HG02981 (cell line): ENCODE measurements around the gene DEFB123.
"Not testable (repeated sequence)": the region's sequence is repeated elsewhere in the genome, so short reads cannot be mapped to it uniquely, and the experiment has no call there.

Experiments used
- ATAC-seq: cut with Tn5 transposase; IDR thresholded peaks from one replicate; pipeline ENCODE4 v1.9.1; 2021; ENCODE audit warnings: mild to moderate bottlenecking, moderate library complexity; ENCODE audit not compliant: unreplicated experiment

DEFB123 gene, protein sequence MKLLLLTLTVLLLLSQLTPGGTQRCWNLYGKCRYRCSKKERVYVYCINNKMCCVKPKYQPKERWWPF

DNA sequence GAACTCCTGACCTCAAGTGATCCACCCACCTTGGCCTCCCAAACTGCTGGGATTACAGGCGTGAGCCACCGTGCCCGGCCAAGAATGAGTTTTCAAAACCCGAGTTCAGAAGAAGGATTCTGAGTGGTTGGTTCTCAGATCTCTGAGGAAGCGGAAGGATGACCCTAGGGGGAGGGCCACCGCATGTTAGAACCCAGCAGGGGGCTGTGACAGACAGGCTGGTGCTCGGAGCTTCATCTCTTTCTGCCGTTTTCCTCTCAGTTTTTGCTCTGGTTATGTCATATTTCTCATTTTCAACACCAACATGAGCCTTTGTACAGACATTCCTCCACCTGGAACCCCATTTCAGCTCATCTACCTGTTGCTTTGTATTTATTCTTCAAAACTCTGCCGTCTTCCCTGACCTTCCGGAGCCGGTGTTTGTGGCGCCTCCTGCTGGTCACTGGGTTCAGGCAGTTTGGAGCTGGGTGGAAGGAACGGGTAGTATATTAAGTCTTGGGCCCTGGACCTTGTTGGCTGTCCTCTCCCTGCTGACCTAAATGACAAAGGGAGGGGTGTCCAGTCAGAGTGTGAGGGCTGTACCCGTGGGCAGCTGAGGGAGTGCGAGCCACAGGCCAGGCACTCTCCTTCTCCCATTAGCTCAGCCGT is at the start of gene DEFB123:
Gene DEFB123 (plus strand): TSS at position 621 of the 648 bp plus-strand sequence. CDS start 67 bp downstream, outside the sequence.
- ATAC-seq = no peak

DNA sequence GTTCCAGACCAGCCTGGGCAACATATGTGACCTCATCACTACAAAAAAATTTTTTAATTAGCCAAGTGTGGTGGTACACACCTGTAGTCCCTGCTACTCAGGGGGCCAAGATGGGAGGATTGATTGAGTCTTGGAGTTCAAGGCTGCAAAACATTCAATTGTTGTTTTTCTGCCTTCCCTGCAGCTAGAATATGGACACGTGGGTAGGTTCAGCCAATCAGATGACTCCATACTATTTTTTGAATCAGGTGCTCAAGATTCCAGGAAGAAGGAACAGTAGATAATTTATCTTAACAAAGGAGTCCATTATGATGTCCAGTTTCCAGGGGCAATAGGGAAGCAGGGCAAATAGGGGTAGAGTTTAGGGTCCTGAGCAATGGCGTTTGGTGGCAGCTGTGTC is 47.6 kb upstream of the DEFB123 start:
- no peak for ATAC-seq

DNA sequence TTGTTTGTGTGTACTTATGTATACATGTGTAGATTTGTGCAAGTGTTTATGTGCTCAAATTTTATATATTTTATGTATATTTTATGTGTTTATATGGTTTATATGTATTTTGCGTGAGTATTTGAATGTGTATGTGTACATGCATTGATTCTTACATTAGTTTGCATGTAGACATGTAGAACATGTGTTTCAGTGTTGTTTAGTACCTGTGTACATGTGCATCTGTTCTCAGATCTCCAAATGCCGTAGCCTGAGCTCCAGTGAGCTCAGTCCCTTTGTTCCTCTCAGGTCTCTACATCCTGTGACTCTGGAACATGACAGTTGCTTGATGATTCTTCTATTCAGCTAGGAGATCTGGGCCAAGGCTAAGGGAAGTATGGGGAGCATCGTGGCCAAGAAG is 45.5 kb upstream of the DEFB123 start:
- no peak for ATAC-seq

DNA sequence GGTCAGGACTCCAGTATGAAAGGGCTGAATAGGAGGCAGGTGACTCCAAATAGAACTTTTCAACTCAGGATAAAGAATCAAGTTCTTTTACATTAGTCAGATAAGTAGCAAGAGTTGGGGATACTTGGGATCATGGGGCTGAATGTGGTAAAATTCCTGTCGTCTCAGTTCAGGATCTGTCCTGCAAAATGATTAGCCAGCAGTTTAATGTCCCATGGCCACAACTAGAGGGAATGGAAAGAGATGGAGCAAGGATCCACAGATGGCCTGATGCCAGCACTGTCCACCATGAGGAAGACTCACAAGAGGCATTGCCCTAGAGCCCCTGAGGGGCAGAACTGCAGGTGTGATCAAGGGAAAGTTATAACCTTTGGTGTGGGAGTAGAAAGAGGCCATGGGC is 36.5 kb upstream of the DEFB123 start:
- no peak for ATAC-seq

DNA sequence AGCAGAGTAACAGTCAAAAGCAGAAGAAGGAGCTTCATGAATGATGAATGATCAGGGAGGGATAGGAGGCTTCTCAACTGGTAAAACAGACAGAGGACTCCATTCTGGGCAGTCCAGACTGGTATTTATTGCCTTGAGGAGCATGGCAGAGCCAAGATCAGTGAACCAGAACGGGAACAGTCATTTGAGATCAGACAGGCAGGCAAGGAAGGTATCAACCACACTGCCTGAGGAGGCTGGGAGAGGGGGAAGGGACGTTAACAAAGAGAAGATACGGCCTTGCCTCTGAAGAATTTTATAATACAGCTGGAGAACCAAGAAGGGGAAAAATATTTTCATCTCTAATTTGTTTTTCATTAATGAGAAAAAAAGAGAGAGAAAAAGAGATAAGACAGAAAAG is 34.3 kb upstream of the DEFB123 start, which contains the start of gene DEFB121:
Gene DEFB121 (minus strand): TSS at position 101 of the 400 bp plus-strand sequence. CDS start 63 bp downstream, at position 38.
- no peak for ATAC-seq

DNA sequence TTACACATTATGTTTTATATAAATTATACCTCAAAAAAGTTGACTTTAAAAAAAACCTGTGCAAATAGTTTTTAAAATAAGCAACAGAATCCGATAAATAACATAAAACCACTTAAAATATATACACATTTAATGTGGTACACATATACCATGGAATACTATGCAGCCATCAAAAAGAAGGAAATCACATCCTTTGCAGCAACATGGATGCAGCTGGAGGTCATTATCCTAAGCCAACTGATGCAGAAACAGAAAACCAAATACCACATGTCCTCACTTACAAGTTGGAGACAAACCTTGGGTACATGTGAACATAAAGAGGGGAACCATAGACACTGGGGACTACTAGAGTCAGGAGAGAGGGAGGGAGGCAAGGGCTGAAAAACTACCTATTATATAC is 30.4 kb upstream of the DEFB123 start:
- no peak for ATAC-seq

DNA sequence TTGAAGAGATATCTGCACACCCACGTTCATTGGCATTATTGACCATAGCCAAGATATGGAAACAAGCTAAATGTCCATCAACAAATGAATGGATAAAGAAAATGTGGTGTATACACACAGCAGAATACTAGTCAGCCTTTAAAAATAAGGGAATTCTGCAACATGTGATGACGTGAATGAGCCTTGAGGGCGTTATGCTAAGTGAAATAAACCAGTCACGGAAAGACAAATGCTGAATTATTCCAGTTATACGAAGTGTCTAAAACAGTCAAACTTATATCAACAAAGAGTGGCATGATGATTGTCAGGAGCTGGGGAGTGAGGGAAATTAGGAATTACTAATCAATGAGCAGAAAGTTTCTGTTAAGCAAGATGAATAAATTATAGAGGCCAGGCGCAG is 26.1 kb upstream of the DEFB123 start:
- ATAC-seq = no peak

DNA sequence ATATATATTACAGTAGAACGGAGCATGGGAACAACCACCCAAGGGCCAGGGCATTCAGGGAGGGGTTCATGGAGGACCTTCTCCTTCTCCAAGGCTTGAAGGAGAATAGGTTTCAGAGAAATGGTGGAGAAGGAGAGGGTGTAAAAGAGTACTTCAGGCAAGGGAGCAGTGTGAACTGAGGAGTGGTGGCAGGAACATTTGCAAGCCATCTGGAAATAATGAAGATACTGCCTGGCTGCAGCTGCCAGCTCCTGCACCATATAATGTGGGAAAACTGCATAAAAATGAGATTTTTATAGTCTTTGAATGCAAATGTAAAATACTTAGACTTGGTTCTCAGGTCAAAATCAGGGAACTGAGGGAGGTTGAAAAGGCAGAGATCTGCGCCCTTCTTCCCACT is 24.8 kb upstream of the DEFB123 start:
- no peak for ATAC-seq

DNA sequence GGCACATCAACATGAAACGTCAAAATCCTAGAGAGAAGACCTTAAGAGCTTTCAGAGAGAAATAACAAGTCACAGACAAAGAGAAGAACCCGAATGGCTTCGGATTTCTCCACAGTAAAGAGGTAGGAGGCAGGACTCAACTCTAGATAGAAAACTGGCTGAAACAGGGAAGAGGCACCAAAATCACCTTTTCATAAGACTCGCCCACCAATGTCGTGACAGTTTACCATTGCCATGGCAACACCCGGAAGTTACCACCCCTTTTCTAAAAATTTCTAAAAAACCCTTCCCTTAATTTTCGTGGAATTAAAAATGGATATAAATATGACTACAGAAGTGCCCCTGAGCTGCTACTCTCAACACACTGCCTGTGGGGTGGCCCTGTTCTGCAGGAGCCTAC is 22.1 kb upstream of the DEFB123 start:
- no peak for ATAC-seq

DNA sequence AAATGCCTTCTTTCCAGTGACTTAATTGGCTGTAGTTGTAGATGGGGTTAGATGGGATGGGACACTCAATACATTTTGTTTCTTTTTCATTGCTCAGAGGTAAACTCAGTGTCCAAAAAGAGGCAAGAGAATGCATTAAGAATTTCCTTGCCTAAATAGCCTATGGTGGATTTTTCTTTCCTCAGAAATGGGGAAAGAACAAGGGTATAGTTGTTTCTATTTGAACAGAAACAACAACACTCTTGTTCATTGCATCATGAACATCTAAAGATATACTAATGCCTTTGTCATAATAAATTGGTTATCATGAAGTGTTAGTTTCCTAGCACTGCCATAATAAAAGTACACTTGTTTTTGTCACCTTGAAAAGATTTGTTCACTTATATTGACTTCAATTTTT is 14.6 kb upstream of the DEFB123 start:
- no peak for ATAC-seq

DNA sequence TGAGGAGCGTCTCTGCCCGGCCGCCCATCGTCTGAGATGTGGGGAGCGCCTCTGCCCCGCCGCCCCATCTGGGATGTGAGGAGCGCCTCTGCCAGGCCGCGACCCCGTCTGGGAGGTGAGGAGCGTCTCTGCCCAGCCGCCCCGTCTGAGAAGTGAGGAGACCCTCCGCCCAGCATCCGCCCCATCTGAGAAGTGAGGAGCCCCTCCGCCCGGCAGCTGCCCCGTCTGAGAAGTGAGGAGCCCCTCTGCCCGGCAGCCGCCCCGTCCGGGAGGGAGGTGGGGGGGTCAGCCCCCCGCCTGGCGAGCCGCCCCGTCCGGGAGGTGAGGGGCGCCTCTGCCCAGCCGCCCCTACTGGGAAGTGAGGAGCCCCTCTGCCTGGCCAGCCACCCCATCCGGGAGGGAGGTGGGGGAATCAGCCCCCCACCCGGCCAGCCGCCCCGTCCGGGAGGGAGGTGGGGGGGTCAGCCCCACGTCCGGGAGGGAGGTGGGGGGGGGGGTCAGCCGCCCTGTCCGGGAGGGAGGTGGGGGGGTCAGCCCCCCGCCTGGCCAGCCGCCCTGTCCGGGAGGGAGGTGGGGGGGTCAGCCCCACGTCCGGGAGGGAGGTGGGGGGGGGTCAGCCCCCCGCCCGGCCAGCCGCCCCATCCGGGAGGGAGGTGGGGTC is 13.4 kb upstream of the DEFB123 start:
- ATAC-seq = not testable (repeated sequence)

DNA sequence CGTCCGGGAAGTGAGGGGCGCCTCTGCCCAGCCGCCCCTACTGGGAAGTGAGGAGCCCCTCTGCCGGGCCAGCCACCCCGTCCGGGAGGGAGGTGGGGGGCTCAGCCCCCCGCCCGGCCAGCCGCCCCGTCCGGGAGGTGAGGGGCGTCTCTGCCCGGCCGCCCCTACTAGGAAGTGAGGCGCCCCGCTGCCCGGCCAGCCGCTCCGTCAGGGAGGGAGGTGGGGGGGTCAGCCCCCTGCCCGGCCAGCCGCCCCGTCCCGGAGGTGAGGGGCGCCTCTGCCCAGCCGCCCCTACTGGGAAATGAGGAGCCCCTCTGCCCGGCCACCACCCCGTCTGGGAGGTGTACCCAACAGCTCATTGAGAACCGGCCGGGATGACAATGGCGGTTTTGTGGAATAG is 12.9 kb upstream of the DEFB123 start:
- ATAC-seq = not testable (repeated sequence)

DNA sequence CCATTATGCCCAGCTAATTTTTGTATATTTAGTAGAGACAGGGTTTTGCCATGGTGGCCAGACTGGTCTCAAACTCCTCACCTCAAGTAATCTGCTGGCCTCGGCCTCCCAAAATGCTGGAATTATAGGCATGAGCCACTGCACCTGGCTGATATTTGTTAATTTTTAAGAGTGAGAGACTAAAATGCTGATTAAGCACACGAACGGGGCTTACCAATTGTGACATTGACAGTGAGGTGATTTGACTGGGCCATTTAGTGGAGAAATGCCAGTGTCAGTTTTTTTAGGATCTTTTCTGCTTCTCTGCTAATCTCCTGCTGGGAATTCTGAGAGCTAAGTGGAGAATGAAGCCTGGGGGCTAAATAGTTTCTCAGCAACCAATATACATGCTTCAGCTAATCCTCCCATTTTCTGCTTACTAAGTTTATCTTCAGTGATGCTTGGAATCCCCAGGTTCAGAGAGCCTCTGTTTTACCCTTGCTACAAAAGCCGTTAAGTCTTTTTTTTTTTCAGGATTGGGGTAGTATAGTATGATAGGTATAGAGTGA is 9.8 kb upstream of the DEFB123 start:
- ATAC-seq = no peak

DNA sequence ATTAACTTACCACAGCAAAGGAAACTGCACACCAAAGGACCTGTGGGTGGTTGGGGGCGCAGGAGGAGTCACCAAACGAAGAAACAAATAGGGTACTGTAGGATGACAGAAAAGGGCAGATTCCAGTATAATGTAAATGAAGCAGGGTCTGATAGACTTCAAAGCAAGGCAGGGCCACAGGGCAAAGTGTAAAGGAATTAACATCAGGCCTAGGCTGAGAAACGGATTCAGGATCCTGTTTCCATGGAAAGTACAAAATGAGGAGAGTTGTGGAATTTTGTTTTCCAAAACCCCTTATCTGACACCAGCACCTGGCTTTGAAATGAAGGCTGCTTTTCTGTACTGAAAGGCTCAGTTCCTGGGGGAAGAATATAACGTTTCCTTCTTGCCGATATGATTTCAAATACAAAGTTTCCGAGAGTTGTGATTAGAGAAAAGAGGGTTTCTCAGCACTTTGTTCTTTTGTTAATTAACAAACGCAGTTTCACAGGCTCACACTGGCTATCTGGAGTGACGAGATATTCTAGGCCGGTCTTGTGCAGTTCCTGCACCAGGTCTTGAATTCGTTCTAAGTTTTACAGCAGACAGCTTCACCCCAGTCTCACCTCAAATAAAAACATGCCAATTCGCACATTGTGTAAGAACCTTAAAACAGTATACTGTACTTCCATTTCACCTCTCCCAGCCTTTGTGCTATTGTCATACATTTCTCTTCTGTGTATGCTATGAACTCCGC is 5.8 kb downstream of the DEFB123 start:
- ATAC-seq = no peak

DNA sequence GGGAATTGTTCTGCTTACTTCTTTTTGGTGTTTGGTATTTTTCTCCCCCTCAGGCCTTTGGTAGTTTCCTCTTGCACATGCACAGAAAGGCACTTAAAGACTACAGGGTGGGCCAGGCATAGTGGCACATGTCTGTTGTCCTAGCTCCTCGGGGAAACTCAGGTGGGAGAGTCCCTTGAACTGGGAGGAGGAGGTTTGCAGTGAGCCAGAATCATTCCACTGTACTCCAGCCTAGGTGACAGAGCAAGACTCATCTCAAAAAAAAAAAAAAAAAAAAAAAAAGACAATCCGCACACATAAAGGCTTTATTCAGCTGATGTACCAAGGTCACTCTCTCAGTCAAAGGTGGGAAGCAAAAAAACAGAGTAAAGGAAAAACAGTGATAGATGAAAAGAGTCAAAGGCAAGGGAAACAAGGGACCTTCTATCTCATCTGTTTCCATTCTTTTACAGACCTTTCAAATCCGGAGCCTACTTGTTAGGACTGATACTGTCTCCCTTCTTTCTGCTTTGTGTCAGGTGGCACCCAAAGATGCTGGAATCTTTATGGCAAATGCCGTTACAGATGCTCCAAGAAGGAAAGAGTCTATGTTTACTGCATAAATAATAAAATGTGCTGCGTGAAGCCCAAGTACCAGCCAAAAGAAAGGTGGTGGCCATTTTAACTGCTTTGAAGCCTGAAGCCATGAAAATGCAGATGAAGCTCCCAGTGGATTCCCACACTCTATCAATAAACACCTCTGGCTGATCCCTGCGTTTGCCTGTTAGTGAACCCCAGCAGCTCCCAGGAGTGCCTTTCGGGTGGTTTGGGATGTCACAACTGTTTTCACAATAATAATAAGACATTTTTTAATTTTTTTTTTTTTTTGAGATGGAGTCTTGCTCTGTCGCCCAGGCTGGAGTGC is 9.3 kb downstream of the DEFB123 start:
- ATAC-seq = no peak

DNA sequence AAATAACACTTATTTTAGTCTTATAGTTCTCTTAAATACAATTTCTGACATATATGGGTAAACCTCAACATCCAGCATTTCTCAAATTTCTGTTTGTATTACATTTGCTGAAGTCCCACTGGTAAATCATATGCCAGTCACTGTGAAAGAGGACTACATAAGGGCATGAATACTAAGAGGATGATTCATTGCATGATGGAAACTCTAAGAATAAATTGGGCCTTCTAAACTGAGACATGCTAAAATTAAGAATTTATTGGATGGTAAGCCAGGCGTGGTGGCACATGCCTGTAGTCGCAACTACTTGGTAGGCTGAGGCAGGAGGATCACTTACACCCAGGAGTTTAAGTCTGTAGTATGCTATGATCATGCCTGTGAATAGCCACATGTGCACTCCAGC is 12.1 kb downstream of the DEFB123 start:
- ATAC-seq = no peak

DNA sequence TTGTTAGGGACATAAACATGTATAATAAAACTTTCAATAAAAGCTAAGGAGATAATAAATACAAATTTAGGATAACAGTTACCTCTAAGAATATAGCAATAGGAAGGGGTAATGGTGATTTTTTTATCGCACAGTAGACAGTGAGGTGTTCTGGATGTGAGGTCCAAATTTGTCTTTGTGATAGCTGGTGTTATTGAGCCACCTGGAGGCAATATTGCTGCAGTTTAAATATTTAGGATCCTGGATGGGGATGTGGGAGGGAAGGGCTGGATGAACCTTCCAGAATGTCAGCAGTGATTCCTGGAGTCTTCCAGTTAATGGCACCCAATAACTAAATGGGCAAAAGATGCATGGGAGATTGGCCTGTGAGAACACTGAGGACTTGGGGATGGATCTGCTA is 13.9 kb downstream of the DEFB123 start:
- no peak for ATAC-seq

DNA sequence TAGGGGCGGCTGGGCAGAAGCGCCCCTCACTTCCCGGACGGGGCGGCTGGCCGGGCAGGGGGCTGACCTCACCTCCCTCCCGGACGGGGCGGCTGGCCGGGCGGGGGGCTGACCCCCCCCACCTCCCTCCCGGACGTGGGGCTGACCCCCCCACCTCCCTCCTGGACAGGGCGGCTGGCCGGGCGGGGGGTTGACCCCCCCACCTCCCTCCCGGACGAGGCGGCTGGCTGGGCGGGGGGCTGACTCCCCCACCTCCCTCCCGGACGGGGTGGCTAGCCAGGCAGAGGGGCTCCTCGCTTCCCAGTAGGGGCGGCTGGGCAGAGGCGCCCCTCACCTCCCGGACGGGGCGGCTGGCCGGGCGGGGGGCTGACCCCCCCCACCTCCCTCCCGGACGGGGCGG is 30.5 kb downstream of the DEFB123 start:
- ATAC-seq = not testable (repeated sequence)

DNA sequence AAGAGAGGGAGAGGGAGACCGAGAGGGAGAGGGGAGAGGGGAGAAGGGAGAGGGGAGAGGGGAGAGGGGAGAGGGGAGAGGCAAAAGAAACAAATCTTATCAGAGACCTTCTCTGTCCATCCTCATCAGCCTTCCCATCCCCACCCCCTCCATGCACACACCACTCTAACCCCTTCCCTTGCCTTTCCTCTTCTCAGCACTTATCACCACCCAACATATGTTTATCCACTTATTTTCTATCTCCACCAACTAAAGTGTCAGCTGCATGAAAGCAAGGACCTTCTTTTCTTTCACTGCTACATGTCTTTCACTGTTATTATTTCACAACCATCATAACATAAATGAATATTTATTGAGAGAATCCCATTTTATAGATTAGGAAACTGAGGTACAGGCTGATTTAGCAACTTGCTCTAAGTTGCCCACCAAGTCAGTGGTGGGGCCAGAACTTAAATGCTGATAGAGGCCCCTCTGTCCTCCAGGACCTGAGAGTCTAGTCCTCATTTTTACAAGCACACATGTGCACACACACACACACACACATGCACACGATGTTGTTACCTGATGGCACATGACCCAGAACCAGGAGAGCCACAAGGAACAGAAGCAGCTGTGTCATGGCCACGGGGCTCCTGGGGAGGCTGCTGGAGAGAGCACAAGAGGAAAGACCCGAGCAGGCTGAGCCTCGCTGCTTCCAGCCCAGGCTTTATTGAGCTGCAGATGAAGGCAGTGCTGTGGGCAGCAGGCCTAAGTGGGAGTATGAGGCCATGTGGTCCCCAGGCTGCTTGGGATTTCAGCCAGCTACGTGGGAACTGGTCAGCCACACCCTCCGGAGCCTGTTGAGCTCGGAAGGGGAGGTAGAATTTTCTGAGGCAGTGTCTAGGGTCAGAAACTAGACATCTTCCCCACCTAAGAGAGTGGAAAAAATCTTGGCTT is 32.2 kb downstream of the DEFB123 start:
- ATAC-seq = no peak
